Ecto neural progenitor cell (in vitro differentiated cells): ENCODE data around the gene TRIM16.
"Not testable (repeated sequence)": the region's sequence is repeated elsewhere in the genome, so short reads cannot be mapped to it uniquely, and the experiment has no call there.

Source experiments
- DNase-seq: peaks from one replicate; pipeline ENCODE4 v3.0.0-alpha.2; 2018; ENCODE audit warnings: low spot score

The TRIM16 gene

GRCh38 chr17:15658296-15658695 is 25.8 kb downstream of the TRIM16 start:
- DNase-seq: no peak

GRCh38 chr17:15657868-15658267 is 26.2 kb downstream of the TRIM16 start:
- DNase-seq: no peak

DNA sequence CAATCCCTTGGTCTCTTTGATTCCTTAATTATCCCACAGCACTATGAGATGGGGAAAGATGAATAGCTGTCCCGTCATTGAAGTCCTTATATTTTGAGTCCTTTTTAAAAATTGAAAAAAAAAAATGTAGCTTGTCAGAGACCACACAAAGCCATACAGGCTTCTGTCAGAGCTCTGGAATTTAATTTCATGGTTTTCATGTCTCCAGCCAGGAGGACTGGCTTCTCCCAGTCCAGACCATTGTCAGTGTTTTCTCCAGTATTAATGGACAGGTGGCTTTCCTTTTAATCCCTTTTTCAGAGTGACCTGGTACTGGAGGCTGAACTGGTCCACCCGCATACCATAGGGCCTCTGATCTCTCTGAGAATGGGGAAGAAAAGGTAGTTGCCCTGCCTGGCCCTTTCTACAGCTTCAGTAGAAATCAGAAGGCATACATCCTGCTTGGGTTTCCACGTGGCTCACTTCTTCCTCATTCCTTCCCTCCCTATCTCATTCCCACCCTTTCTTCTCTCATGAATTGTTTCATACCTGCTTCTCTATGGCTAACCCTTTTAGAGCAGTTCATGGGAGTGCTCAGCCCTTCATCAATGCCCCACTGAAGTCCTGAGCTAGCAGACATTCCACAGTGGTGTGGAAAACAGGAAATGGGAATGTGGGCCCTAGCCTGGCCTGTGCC is 29.1 kb downstream of the TRIM16 start:
- no peak for DNase-seq

DNA sequence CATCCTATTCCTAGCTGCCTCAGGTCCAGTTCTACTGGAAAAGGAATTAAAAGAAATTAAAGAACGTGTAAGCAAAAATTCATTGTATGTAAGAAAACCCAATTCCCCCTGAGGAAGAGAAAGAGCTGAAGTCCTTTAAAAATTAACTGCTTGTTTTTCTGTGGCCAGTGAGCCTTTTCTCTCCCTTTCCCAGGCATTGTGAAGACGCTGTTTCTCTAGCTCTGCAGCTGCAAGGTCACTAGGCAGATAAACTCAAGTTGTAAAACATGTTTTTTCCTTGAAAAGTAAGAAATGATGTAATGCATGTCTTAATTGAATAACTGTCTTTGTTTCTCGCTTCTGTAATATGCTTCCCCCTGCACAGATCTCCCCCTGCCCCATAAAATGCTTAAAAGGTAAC is 29.7 kb downstream of the TRIM16 start:
- not testable (repeated sequence) for DNase-seq

- DNase-seq: no peak
Observed at GRCh38 chr17:15652960-15653359, 31.2 kb downstream of the TRIM16 start.

DNA sequence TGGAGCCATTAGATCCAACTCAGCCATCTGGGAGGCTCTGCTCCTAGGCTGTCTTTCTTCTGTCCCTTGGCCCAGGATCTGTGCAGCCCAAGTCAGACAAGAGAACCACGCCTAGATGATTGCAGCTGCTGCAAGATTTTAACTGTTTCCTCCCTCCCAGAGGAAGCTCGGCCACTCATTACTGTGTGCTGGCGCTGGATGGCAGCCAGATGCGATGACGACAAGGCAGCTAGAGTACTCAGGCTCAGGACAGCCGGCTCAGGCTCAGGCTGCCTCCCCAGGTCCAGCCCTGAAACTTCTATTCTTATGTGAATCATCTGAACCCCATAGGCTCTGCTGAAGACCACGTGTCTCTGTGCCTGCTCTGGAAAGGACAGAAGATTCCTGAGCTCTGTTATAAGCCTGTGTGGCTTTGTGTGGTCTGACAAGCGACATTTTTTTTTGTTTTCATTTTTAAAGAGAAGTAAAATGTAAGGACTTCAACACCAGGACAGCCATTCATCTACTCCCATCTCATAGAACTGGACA is 32.5 kb downstream of the TRIM16 start:
- DNase-seq: peak; percentile 77

GRCh38 chr17:15650741-15651582 is 33.1 kb downstream of the TRIM16 start:
- DNase-seq: no peak

GRCh38 chr17:15649861-15650421 is 34.2 kb downstream of the TRIM16 start:
- peak; percentile 33 for DNase-seq

GRCh38 chr17:15648386-15648785 is 35.7 kb downstream of the TRIM16 start:
- no peak for DNase-seq

- not testable (repeated sequence) for DNase-seq
Observed at GRCh38 chr17:15645942-15646312, 38.2 kb downstream of the TRIM16 start.

GRCh38 chr17:15645099-15645941 is 38.8 kb downstream of the TRIM16 start:
- DNase-seq: peak; percentile 63

- not testable (repeated sequence) for DNase-seq
Observed at GRCh38 chr17:15642505-15643251, 41.4 kb downstream of the TRIM16 start.

- not testable (repeated sequence) for DNase-seq
Observed at GRCh38 chr17:15642014-15642413, 42.1 kb downstream of the TRIM16 start.

DNA sequence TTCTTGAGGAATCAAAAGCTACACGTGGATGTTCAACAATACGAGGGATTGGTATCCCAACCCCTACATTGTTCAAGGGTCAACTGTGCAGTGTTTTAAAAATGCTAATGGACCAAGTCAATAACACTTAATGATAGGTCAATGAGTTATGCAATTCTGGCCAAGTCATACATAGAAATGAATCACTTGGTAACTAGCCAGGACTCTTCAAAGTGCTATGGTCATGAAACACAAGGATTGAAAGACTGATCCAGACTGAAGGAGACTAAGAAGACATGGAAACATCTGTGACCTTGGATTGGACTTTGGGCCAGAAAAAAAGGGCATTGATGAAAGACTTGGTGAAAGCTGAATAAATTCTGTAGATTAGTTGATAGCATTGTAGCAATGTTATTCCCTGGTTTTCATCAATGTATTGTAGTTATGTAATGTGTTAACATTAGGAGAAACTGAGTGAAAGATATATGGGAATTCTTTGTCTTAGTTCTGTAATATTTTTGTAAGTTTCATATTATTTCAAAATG is 53.1 kb downstream of the TRIM16 start:
- not testable (repeated sequence) for DNase-seq

- not testable (repeated sequence) for DNase-seq
Observed at GRCh38 chr17:15629991-15630390, 54.1 kb downstream of the TRIM16 start.

GRCh38 chr17:15623661-15624209 is 60.4 kb downstream of the TRIM16 start:
- DNase-seq: not testable (repeated sequence)

GRCh38 chr17:15623255-15623654 is 60.9 kb downstream of the TRIM16 start:
- not testable (repeated sequence) for DNase-seq

DNA sequence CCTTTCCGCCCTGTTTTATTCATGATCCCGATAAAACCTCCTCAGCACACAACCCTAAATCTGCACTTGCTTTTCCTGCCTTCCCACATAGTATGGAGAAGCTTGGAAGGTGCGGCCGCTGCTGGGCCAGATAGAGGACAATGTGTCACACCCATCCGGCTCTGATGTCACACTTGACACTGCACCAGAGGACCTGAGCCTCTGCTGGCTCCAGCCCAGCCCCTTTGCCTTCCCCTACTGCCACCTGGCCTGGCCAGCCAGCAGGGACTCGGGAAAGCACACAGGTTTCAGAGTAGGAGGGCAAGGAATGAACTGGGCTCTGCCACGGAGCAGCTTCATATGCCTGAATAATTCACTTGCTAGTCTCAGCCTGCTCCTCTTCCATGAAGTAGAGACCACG is 62.0 kb downstream of the TRIM16 start:
- DNase-seq: not testable (repeated sequence)

DNA sequence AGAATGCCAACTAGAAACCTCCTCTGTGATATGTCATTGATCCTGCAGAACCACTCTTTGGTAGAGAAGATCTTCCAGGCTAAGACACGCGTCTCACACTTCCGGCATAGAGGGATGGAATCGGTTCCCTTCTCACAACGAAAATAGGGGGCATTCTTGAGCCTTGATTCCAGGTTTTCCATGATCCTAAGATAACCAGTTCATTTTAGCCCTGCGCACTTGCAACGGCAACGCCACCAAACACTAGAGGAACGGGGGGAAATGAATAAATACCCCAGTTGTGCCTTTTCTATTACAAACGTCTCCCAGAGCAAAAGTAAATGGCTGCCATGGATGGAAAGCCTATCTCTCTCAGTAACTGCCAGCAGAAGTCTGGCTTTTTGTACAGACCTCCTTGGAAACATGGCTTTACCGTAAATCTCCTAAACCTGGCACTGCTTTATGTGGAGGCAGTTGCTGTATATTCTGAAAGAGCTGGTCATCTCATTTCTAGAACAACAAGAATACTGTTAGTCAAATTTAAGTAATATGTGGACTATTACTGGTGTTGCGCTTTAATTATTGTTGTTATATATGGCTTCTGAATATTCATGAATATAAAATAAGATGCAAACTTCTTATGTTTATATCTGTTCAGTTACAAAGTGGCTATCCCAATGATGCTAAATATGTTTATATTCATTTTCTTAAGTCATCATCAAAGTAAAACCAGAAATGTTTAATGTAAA is 64.6 kb downstream of the TRIM16 start, which contains the start of gene FBXW10B:
Gene FBXW10B (minus strand): TSS at position 374 of the 728 bp plus-strand sequence. CDS start 192 bp downstream, at position 182.
- not testable (repeated sequence) for DNase-seq

DNA sequence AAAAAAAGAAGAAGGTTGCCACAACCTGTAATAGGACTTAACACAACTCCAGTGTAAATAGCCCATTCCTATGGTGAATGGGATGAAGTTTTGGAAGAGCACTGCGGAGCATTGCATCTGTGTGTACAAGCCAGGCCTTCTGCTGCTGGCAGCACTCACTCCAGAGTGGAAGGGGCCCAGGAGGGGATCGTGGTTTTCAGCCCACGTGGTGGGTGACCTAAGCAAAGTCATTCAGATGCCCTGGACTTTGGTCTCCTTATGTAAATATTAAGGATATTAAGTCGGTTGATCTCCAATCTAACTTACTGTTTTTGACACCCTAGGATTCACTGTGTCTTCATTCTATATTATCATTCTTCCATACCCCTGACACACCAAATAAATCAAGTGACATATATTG is 67.3 kb downstream of the TRIM16 start:
- not testable (repeated sequence) for DNase-seq
